AG20443 (cell line): ENCODE data around the gene BPIFB6.
"Not testable (repeated sequence)": the region's sequence is repeated elsewhere in the genome, so short reads cannot be mapped to it uniquely, and the experiment has no call there.

ENCODE experiments used
- DNase-seq: peaks from one replicate; pipeline ENCODE4 v3.0.0; 2012; ENCODE audit warnings: low spot score, mixed read lengths

BPIFB6 gene

DNA sequence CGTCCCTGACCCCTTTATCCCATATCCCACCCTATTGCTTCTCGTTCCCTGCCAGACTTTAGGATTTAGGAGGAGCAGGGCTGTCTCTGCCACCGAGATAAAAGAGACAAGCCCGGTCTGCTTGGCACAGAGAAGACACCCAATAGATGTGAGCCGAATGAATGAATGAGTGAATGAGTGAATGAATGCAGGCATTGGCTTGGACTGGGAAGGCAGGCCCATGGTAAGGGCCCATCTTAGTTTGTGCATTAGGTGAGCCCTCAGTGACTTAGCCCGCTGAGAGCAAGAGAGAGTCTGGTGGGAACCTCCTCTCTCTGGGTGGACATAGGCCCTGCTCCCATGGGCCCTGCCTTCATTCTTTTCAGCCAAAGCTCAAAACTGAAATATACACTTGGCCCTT, 879 bp upstream of the BPIFB6 start:
- no peak for DNase-seq

DNA sequence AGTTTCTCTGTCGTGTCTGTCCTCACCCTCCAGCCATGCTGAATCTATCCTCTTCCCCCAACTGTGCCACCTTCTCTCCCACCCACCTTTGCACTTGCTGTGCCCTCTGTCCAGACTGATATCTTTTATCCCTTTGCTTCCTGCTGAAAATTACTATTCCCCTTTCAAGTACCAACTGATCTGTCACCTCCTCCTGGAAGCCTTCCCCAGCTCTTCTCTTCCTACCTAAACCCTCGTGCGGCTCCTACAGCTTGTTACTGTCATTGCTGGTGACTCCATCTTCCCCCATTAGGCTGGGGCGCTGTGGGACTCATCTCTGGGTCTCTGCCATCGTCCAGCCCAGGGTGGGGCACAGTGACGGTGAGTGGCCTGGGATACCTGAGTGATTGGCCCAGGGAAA, 1.1 kb downstream of the BPIFB6 start:
- no peak for DNase-seq

DNA sequence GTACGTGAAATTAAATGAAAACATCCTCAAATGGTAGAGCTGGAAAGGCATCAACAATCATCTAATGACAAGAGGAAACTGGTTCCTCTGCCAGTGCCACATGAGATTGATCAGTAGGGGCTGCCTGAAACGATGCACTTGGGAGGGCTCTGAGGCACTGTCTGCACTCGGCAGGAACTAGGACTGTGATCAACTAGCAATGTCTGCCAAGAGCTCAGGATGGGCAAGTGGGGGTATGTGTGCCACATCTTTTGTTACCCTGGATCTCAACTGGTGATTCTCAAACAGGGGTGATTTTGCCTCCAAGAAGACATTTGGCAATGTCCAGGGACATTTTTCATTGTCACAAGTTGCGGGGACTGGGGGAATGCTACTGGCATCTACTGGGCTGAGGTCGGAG, 1.9 kb downstream of the BPIFB6 start:
- DNase-seq = no peak

GRCh38 chr20:33034115-33034514, 2.7 kb downstream of the BPIFB6 start:
- DNase-seq = no peak

- no peak for DNase-seq
Measured at GRCh38 chr20:33034901-33035492, 3.5 kb downstream of the BPIFB6 start.

DNA sequence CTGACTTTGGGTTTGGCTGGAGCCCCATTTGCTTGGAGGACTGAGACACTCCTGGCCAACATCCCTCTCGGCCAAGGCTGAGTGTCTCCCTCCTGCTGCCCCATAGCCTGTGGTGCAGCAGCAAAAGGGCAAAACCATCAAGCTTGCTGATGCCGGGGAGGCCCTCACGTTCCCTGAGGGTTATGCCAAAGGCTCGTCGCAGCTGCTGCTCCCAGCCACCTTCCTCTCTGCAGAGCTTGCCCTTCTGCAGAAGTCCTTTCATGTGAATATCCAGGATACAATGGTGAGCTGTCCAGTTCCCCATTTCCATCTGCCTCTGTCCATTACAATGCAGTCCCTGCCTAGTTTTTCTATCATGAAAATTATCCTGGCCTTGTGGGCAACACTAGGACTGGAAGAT, 6.0 kb downstream of the BPIFB6 start:
- DNase-seq = no peak

- DNase-seq = no peak
Measured at GRCh38 chr20:33038243-33038642, 6.8 kb downstream of the BPIFB6 start.

GRCh38 chr20:33042430-33042829, 11.0 kb downstream of the BPIFB6 start:
- DNase-seq = no peak

GRCh38 chr20:33042983-33043730, 11.7 kb downstream of the BPIFB6 start:
- DNase-seq = no peak

DNA sequence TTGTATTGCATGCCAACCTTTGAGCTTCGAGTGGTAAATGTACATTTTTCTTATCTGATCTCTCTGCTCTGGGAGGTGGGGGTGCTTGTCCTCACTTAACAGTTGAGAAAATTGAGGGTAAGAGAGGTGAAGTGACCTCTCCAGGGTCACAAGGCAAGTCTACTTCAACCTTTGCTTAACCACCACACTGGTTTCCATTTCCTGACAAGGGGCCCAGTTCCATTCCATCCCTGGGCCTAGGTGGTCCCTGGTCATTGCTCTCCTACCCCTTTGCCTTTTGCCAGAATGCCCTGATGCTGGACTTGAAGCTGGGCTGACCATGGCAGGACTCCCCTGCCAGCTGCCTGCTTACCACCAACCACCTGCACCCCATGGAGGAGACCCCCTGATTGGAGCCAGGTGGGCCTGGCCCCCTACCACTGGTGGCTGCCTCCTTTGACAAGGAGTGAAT, 12.3 kb downstream of the BPIFB6 start:
- no peak for DNase-seq

DNA sequence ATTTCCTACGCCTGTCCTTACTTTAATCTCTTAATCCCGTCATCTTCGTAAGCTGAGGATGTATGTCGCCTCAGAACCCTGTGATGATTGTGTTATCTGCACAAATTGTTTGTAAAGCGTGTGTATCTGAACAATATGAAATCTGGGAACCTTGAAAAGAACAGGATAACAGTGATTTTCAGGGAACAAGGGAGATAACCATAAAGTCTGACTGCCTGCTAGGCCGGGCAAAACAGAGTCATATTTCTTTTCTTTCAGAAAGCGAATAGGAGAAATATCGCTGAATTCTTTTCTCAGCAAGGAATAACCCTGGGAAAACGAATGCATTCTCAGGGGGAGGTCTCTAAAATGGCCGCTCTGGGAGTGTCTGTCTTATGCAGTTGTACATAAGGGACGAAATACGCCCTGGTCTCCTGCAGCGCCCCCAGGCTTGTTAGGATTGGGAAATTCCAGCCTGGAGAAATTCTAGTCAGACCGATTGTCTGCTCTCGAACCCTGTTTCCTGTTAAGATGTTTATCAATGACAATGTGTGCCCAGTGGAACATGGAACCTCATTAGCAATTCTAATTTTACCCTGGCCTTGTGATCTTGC, 13.8 kb downstream of the BPIFB6 start:
- not testable (repeated sequence) for DNase-seq

DNA sequence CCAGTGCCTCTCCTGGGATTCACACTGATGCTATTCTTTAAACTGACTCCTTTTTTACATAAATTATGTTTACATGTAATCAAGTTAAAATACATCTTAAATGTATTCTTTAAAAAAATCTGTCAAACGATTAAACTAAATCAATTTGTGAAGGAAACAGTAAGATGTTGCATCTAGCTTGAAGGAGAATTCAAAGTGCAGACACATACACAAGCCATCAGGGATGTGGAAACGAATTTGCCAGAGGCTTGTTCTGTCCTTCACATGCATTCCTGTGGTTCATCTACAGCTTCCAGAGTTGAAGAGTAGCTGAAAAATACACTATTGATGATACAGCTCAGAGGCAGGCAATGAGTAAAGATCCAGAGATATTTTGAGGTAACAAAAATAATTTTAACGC, 15.0 kb downstream of the BPIFB6 start:
- no peak for DNase-seq

DNA sequence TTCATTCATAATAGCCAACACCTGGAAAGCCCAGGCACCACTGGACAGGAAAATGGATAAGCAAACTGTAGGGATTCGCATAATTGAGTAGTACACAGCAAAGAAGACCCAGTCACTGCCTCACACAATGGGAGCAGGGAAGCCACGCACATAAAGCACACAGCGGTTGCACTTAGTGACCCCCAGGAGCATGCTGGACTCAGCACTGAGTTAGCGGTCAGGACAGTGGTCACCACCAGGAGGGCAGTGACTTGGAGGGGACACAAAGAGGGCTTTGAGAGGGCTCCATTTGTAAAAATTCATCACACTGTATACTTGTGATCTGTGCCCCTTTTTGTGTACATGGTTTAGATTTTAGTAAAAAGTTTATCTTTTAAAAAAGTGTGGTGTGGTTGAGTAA, 19.9 kb downstream of the BPIFB6 start:
- DNase-seq = no peak

DNA sequence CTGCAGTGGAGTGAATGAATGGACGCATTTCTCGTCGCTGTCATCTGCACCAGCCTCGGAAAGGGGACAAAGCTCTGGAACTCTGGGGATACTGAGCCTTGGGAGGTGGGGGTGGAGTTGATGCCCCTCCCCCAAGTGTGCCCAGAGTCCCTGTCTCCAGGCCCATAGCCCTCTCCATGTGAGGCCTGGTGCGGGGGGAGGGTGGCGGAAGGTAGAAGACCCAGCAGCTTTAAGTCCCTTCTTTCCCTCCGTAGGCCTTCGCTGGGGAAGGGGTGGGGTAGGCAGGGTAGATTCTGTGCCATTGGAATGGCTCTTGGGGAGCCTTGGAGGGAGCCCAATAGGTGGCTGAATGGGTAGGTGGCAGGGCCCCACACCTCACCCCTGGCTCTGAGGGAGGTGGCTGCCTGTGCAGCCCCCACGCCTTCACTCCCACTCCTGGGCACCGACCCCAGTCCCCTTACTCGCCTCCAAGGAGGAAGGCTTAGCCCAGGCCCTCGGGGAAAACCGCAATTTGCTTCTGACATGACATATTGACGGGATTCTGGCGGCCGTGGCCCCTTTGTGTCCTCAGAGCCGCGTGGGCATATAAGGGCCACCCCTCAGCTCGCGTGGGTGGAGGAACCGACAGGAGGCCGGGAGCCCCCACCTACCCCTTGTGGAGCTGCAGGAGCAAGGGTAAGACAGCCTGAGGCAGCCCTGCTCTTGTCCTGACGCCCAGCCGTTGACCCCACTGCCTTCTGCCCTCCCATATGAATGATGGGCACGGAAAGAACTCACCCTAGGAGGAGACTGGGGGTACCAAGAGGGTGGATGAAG, 22.1 kb downstream of the BPIFB6 start, which contains the start of gene BPIFB3:
Gene BPIFB3 (plus strand): TSS at position 613 of the 816 bp plus-strand sequence. CDS start 1,533 bp downstream, outside the sequence.
- DNase-seq = no peak

DNA sequence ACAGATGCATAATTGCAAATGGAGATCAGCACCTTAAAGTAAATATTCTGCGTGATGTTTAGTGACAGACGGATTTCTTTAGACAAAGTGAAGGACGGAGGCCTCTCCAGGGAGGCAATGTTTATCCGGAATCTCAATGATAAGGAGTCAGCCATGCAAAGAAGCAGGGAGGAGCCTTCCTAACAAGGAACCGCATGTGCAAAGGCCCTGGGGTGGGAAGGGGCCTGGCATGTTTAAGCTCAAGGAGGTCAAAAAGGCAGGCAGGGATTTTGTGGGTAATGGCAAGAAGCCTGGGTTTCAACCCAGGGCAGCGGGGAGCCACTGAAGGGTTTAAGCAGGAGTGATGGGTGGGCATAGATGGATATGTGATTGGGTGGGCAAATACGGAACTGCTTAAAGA, 22.9 kb downstream of the BPIFB6 start:
- DNase-seq = no peak

DNA sequence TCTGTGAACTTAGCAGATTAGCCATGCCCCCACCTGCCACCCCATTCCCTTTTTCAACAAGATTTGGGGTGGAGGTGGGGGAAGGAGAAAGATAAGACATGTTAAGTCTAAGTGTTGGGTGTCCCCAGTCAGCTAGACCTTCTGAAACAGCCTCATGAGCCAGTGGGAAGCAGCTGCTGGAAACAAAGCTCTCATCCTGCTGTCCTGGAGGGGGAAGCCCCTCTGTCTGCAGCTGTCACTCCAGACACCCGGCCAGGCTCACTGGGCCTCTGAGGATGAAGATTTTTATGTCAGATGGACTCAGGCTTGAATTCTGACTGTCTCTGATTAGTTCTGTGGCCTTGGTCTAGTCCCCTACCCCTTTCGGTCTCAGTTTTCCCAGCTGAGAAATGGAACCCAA, 23.3 kb downstream of the BPIFB6 start:
- no peak for DNase-seq

DNA sequence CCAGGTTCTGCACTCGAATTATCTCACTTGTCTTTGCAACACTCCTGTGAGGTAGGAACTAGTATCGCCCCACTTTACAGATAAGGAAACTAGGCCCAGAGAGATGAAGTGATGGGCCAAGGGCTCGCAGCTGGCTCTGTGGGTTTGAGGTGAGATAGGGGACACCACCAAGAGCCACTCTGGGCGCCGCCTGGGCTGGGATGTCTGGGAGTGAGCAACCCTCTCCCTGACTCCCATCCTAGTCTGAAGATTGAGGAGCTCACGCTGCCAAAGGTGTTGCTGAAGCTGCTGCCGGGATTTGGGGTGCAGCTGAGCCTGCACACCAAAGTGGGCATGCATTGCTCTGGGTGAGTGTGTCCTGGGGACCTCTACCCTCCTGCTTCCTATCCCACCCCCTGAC, 27.7 kb downstream of the BPIFB6 start:
- DNase-seq = no peak

- no peak for DNase-seq
Measured at GRCh38 chr20:33059741-33060390, 28.4 kb downstream of the BPIFB6 start.

DNA sequence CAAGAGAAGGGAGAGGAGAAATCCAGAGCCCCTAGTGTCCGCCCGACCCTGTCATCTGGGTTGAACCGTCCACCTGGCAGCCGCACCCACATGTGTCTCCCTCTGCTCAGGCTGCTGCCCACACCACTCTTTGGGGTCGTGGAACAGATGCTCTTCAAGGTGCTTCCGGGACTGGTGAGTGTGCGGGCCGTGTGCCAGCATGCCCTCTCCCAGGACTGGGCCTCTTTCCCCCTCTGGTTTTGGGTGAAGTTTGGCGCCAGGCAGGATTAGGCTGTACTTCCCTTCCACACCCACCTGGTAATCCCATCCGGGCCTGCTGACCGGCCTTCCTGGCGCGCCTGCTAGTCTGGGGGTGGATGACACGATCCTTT, 30.2 kb downstream of the BPIFB6 start:
- no peak for DNase-seq

DNA sequence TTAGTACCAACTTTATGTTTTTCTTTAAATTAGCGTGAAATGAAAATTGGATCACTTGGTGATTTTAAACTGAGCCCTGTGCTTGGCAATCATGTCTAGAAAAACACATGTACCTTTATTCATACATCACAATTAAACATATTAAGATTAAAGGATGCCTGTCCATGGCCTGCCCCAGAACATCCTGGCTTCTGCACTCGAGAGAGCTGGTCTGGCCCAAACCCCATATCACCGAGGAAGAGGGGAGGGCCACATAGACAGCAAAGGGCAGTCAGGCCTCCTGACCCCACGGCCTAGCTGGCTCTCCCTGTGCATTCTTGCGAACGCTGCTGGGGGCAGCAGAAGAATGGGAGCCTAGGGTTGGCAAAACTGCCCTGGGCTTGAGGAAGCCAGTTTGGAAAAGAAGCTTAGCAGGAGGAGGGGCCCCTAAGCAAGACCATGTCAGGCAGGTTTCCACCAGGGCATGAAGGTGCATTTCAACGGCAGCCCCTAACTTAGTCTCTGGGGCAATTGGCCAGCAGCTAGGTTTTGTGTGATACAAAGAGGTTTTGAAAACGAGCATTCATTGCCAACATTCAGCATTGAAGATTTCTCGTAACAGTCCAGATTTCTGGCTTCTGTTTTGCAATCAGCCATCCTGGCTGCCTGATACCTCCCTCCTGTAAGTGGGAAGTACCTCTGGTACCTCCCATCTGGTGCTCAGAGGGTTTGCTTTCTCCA, 30.8 kb downstream of the BPIFB6 start:
- no peak for DNase-seq

- no peak for DNase-seq
Measured at GRCh38 chr20:33062825-33063149, 31.3 kb downstream of the BPIFB6 start.

GRCh38 chr20:33063271-33063670, 31.8 kb downstream of the BPIFB6 start:
- no peak for DNase-seq
